RPMI7951 (cell line): ENCODE data around the gene NSL1. TPM values are rescaled to one million over a fixed set of nuclear protein-coding genes. Genes with fewer than 3 reads are reported as not detected.

Source experiments
- DNase-seq: peaks from one replicate; pipeline ENCODE4 v3.0.0-alpha.2; 2012; ENCODE audit warnings: low read depth
- total RNA-seq: library from RNA; depleted of rRNA; stranded (reverse); fragments of >200 nt; shearing (Covaris generic); gene quantifications from 2 replicates; pipeline ENCODE4 v1.2.3, GENCODE V29; 2014; rRNA removed

NSL1 gene
- total RNA-seq, 1 experiment from 2014 or later: 53.7 TPM

DNA sequence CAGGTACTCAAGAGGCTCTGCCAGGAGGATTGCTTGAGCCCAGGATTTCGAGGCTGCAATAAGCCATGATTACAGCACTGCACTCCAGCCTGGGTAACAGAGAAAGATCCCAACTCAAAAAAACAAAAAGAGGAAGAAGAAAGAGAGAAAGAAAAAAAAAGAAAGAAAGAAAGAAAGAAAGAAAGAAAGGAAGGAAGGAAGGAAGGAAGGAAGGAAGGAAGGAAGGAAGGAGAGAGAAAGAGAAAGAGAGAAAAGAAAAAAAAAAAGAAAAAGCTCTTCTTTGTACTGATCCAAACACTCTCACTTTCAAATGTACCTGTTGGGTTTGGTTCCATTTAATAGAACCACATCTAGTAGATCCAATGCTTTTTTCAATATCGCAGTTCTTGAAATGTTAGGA, 103.8 kb downstream of the NSL1 start:
- no peak for DNase-seq

DNA sequence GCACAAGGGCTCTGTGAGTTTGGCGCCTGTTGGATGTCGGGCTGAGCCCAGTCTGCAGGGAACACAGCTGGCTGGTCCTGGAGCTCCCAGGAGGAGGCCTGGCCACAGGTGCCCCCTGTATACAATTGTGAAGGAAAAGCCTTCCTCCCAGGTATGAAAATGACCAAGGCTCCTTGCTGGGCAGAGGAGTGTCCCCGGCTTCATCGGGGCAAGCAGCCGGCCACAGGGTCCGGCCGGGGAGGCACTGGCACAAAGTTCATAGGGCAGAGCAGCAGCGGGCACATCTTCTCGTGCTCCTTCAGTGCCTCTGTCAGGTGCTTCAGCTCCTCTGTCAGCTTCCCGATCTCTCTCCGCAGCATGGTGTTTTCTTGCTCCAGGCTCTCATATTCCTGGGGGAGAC, 105.0 kb downstream of the NSL1 start:
- no peak for DNase-seq

DNA sequence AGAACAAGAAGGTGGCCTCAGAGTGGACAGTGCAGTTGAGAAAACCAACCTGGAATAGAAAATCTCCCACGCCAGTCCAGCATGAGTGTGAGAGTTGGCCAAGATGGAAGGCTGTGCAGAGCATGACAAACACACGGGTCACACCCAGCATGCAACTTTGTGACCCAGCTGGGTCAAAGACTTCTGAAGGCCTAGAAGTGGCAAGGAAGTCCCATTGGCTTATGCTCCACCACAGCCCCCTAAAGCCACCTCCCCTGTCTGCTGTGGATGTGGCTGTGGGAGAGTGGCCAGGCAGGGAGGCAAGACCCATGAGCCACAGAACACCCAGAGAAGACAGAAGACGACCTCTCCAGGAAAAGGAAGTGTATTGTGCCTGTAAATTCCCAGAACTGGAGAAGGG, 105.5 kb downstream of the NSL1 start:
- no peak for DNase-seq

DNA sequence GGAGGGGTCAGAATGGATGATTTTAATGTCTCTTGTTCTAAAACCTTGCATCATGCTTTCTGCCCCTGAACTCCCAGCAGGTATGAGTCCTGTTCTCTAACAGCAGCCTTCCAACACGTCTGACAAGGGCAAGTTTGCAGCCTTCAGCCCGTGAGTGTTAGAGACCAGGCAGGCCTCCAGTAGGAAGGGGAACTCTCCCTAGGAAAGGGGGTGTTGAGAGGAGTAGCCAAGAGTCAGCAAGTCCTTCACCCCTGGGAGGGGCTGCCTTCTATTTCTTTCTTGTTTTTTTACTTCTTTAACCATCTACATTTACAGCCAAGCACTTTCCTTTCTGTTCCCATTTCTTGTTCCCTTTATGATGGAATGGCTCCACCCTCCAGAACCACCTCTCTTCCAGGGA, 106.1 kb downstream of the NSL1 start:
- DNase-seq: no peak

DNA sequence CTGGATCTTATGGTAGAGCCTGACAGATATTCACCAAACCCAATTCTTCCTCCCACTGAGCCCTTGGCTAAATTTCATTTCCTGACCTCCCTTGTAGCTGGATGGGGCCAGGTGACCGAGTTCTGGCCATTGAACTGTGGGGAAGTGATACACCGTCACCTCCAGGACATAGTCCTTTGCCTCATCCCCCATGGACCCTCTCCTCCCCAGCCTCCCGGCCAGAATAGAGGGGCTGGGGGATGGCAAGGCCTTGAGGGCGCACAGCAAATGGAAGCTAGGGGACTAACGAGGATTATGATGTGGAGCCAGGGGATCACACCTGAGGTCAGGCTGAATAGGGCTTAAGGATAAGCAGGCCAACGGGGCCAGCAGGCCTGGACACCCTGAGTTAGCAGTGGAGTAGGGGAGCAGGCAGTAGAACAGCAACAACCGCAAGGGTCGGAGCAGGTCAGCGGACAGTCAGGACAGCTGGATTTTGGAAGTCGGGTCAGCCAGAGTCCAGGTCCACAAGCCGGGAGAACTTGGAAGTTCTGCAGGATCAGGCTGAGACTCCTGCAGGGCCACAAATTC, 107.0 kb downstream of the NSL1 start:
- no peak for DNase-seq

DNA sequence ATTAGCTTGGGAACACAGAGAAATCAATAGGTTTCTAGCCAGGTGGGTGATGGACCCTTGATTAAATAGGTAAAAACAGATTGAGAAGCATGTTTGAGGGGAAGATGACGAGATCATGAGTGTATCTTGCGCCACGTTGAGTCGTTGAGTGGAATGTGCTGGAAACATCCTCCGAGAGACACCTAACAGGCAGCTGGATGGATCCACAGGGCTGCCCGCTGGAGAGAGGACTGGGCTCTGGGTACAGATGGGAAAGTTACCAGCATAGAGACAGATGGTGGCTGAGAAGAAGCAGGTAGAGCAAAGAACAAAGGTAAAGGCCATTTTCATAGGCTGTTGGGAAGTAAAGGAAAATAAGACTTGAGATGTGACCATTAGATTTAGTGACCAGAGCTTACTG, 107.5 kb downstream of the NSL1 start:
- no peak for DNase-seq

DNA sequence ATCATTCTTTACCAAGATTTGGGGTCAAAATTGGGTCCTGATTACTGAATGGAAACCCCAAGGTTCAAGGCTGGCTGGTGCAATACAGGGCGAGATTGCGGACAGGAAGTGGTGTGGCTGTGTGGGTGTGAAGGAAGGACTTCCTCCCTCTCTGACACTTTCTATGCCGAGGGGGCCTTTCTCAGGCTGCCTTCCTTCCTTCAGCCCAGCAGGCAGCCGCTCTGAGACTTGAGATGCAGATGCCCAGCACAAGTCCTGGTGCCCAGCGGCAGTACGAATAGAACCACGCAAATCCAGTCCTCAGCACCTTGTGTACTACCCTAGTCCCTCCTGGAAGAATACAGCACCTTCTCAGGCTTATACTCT, 108.2 kb downstream of the NSL1 start:
- no peak for DNase-seq

DNA sequence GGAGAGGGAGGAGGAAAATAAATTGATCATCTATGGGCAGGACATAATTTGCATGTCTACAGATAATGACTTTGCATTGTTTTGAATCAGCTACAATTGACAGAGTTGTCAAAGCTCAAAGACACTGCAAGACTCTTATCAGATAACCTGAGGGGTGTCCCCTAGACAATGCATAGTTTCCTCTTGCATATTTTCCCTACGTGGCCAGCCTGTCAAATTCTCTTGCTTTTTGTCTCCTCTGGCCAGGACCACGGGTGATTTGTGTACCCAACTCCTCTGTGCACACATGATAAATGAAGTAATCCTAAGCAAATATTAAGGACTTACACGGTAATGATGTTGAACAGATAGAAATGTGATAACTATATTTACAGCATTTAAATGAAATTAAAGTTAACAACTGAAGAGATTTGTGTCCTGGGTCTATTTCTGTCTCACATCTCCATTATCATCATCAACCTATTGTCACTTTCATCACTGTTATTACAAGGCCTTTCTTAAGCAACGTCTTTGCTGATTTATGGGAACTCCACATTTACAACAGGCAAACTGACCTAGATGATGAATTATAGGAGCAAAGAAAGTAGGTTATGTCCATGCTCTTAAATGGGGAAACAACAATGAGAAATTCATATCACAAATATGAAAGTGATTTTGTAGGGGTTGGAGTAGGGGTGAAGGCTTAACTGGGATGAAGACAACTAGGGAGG, 110.7 kb downstream of the NSL1 start:
- DNase-seq: no peak

DNA sequence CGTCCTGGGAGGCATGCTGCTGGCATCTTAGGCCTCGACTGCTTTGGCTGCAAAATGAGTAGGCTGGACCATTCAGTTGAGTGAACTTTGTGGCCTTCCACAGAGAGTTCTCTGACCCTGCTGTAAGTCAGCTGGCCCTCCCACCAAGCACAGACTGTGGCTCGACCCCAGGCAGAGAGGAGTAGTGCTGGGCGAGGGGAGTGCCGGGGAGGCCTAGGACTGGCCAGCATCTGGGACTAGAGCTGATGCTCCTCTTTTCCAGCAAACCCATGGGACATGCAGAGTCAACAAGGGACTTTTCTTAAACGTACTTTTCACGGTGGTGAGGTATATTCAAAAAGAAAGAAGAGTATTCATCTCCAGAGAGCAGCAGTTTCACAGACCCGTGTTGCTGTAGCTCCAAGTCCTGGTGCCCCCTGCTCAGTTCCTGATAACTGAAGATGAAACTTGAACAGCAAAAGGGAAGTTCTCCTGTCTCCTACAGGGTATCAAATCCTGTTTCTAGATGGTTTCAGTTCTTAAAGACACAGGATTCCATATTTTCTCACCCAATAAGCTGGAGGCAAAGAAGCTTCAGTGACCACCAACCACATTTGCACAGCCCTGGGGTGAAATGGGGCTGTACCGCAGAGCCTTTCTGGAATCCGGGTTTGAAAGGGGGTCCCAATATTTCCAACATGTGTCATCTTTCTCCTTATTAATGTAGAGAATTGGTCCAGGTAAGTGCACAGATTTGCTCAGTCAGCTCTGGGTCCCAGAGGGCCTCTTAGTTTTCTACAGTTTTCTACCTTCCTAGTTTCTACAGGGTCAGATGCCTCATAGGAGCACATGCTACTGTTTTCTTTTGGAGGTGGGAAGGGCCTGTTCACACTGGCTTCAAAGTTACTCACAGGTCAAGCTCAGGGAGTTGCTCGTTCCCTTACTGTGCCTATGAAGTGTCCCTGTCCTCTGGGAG, 112.8 kb downstream of the NSL1 start:
- DNase-seq: no peak

DNA sequence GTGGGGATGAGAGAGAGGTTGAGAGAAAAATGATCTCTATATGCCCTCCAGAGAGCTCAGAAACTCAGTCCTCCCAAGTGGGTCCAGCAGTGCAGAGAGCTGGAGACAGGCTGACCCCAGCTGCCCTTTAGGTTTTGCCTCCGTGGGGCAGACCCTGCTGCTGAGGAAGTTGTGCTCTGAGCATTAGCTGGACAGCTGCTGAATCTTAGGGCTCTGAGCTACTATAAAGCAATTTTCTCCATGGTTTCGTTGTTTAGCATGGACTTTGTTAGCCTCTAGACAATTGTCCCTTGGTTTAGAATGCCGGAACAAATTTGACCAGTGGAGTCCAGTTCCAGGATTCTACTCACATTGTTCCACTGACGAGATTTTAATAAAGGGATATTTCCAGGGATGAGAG, 114.0 kb downstream of the NSL1 start:
- no peak for DNase-seq

DNA sequence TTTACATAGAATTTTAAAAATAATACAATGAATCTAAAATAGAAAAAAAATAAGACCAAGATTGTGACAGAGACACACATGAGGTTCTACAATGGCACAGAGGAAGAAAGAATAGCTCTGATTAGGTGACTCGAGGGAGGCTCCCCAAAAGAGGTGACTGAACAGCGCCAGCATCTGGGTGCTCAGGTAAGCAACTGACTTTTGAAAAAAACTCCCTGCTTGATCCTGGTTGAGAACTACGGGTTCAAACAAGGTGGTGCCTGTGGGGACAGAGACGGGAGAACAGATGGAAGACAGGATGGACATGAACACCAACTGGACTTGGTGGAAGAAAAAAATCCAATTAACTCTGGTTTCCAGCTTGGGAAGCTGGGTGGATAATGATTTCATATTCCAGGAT, 114.4 kb downstream of the NSL1 start:
- no peak for DNase-seq

Other genes starting within 250 kb of the NSL1 start
- 1.2 and 1.4 TPM in 2 replicates for gene ATF3, start 183.0 kb downstream of the NSL1 start, total RNA-seq
- 0.60 and 0.88 TPM in 2 replicates for gene BATF3, start 91.9 kb downstream of the NSL1 start, total RNA-seq
- 12.5 and 13.6 TPM in 2 replicates for gene TATDN3, start 117 bp upstream of the NSL1 start, total RNA-seq
- not detected in 2 replicates for gene SPATA45, start 55.9 kb upstream of the NSL1 start, total RNA-seq
- gene FLVCR1, start 66.5 kb upstream of the NSL1 start, total RNA-seq: 3.1 and 5.5 TPM in 2 replicates
- gene VASH2, start 158.8 kb upstream of the NSL1 start, total RNA-seq: 0.48 and 0.88 TPM in 2 replicates
- 26.2 and 30.0 TPM in 2 replicates for gene ANGEL2, start 224.1 kb upstream of the NSL1 start, total RNA-seq